IMR-90 (cell line): Measurements from ENCODE around the gene SH3BP2. TPM values are rescaled to one million over a fixed set of nuclear protein-coding genes. Genes with fewer than 3 reads are reported as not detected.

ENCODE experiments used
- ATAC-seq: fragments of 200-7000 bp; cut with Tn5 transposase; 2 replicates; pipeline ENCODE4 v1.9.1; 2020; ENCODE audit warnings: low read depth, mild to moderate bottlenecking, moderate library complexity
- BruUV-seq: library from RNA; stranded (reverse); fragments of 400-500 nt; replicated peaks from 2 replicates; lab custom pipeline; 2021; lab: Mats Ljungman, UMichigan
- CTCF ChIA-PET: fragments of 300-600 bp; formaldehyde crosslinking; extraction: SDS; loops from one replicate; lab custom pipeline; 2021; ENCODE audit warnings: antibody characterized with exemption; lab: Yijun Ruan, JAX
- POLR2A ChIA-PET: fragments of 300-600 bp; sonication (Branson Sonifier 250); formaldehyde crosslinking; loops from one replicate; lab custom pipeline; 2022; ENCODE audit warnings: antibody characterized with exemption; ENCODE audit not compliant: unreplicated experiment; lab: Charles Lee
- DNase-seq: peaks from one replicate; pipeline ENCODE4 v3.0.0; 2013
- H2AFZ ChIP-seq: replicated peaks from 2 replicates; pipeline ENCODE3; 2013; ENCODE audit warnings: low read length, mild to moderate bottlenecking; ENCODE audit not compliant: poor library complexity
- H2AK5ac ChIP-seq: 2 replicates; pipeline ENCODE4 v1.6.1; 2013; ENCODE audit warnings: low read depth, low read length, inconsistent platforms
- H2AK9ac ChIP-seq: replicated peaks from 2 replicates; pipeline ENCODE3; 2013; ENCODE audit warnings: mild to moderate bottlenecking, low read depth, low read length, moderate library complexity; ENCODE audit not compliant: poor library complexity
- H2BK120ac ChIP-seq: 2 replicates; pipeline ENCODE4 v1.6.1; 2013; ENCODE audit warnings: low read depth, low read length, inconsistent platforms
- H2BK15ac ChIP-seq: 3 replicates; pipeline ENCODE4 v1.6.1; 2013; ENCODE audit warnings: low read depth, low read length, inconsistent platforms
- H2BK20ac ChIP-seq: 2 replicates; pipeline ENCODE4 v1.6.1; 2013; ENCODE audit warnings: low read depth, mild to moderate bottlenecking, inconsistent platforms, low read length, moderate library complexity
- H2BK5ac ChIP-seq: 2 replicates; pipeline ENCODE4 v1.6.1; 2013; ENCODE audit warnings: mild to moderate bottlenecking, low read depth, low read length, inconsistent platforms; ENCODE audit not compliant: poor library complexity, severe bottlenecking
- H3K14ac ChIP-seq: replicated peaks from 2 replicates; pipeline ENCODE4 v1.6.1; 2013; ENCODE audit warnings: low read depth, low read length, inconsistent platforms
- H3K18ac ChIP-seq: 2 replicates; pipeline ENCODE4 v1.6.1; 2013; ENCODE audit warnings: low read depth, low read length, control low read depth
- H3K23ac ChIP-seq: 2 replicates; pipeline ENCODE4 v1.6.1; 2013; ENCODE audit warnings: low read depth, low read length, inconsistent platforms
- H3K27ac ChIP-seq: 2 replicates; pipeline ENCODE4 v1.5.1; 2013; ENCODE audit warnings: mild to moderate bottlenecking, control low read depth, low read length; ENCODE audit not compliant: insufficient read depth
- H3K27me3 ChIP-seq: 2 replicates; pipeline ENCODE4 v1.6.1; 2013; ENCODE audit warnings: low read length; ENCODE audit not compliant: control insufficient read depth, insufficient read depth
- H3K36me3 ChIP-seq: 2 replicates; pipeline ENCODE4 v1.6.1; 2013; ENCODE audit warnings: low read length, mixed read lengths; ENCODE audit not compliant: control insufficient read depth, insufficient read depth
- H3K4ac ChIP-seq: 2 replicates; pipeline ENCODE4 v1.6.1; 2013; ENCODE audit warnings: low read depth, low read length, inconsistent platforms
- H3K4me1 ChIP-seq: 2 replicates; pipeline ENCODE4 v1.6.1; 2013; ENCODE audit warnings: low read length, mixed read lengths; ENCODE audit not compliant: control insufficient read depth, insufficient read depth
- H3K4me2 ChIP-seq: 2 replicates; pipeline ENCODE4 v1.6.1; 2013; ENCODE audit warnings: low read depth, mild to moderate bottlenecking, control low read depth, low read length, moderate library complexity
- H3K4me3 ChIP-seq: 2 replicates; pipeline ENCODE4 v1.5.1; 2013; ENCODE audit warnings: low read depth, mild to moderate bottlenecking, control low read depth, low read length, moderate library complexity; ENCODE audit not compliant: insufficient read depth
- H3K56ac ChIP-seq: 2 replicates; pipeline ENCODE4 v1.6.1; 2013; ENCODE audit warnings: low read length, inconsistent platforms; ENCODE audit not compliant: insufficient read depth; ENCODE audit errors: extremely low read depth
- H3K79me1 ChIP-seq, 2 experiments: 2 replicates each; pipeline ENCODE4 v1.6.1; 2013; ENCODE audit warnings: low read length in 2 of 2, inconsistent platforms in 1 of 2, low read depth in 1 of 2
- H3K9ac ChIP-seq: 2 replicates; pipeline ENCODE4 v1.6.1; 2013; ENCODE audit warnings: low read depth, low read length, control low read depth
- H3K9me1 ChIP-seq: 2 replicates; pipeline ENCODE4 v1.6.1; 2013; ENCODE audit warnings: low read length, inconsistent platforms; ENCODE audit not compliant: insufficient read depth
- H3K9me3 ChIP-seq: 2 replicates; pipeline ENCODE4 v1.6.1; 2013; ENCODE audit warnings: low read length; ENCODE audit not compliant: control insufficient read depth, insufficient read depth
- H4K20me1 ChIP-seq: 2 replicates; pipeline ENCODE4 v1.6.1; 2013; ENCODE audit warnings: low read length, inconsistent platforms; ENCODE audit not compliant: insufficient read depth
- H4K5ac ChIP-seq: 2 replicates; pipeline ENCODE4 v1.6.1; 2013; ENCODE audit warnings: mild to moderate bottlenecking, low read depth, low read length, control low read depth
- H4K8ac ChIP-seq, 2 experiments: 2 replicates each; pipeline ENCODE4 v1.6.1; 2013; ENCODE audit warnings: low read depth in 2 of 2, low read length in 2 of 2, control low read depth in 1 of 2, inconsistent platforms in 1 of 2
- H4K91ac ChIP-seq: 2 replicates; pipeline ENCODE4 v1.6.1; 2013; ENCODE audit warnings: low read depth, low read length, inconsistent platforms; ENCODE audit not compliant: insufficient read depth
- BHLHE40 ChIP-seq: fragments of 150-350 bp; IDR thresholded peaks from 2 replicates; pipeline ENCODE4 v1.6.1; 2016; ENCODE audit warnings: mild to moderate bottlenecking, low read depth, low read length
- CEBPB ChIP-seq: IDR thresholded peaks from 2 replicates; pipeline ENCODE4 v1.6.1; 2012; ENCODE audit warnings: low read depth, low read length, improper control_type of control experiment
- CHD1 ChIP-seq: IDR thresholded peaks from 2 replicates; pipeline ENCODE4 v1.6.1; 2012; ENCODE audit warnings: low read depth, low read length, improper control_type of control experiment
- CTCF ChIP-seq: conservative IDR thresholded peaks from 2 replicates; pipeline ENCODE4 v1.5.1; 2012; ENCODE audit warnings: mild to moderate bottlenecking, low read depth, low read length, improper control_type of control experiment
- ELK1 ChIP-seq: fragments of 150-350 bp; IDR thresholded peaks from 2 replicates; pipeline ENCODE4 v1.6.1; 2016; ENCODE audit warnings: low read depth, mild to moderate bottlenecking, low read length, moderate library complexity, borderline replicate concordance
- FOS ChIP-seq: fragments of 150-350 bp; IDR thresholded peaks from 2 replicates; pipeline ENCODE4 v1.6.1; 2016; ENCODE audit warnings: low read depth, low read length
- MXI1 ChIP-seq: IDR thresholded peaks from 2 replicates; pipeline ENCODE4 v1.6.1; 2012; ENCODE audit warnings: low read depth, mild to moderate bottlenecking, low read length, moderate library complexity, borderline replicate concordance
- NFE2L2 ChIP-seq: fragments of 150-350 bp; IDR thresholded peaks from 2 replicates; pipeline ENCODE4 v1.6.1; 2016; ENCODE audit warnings: low read depth, mild to moderate bottlenecking, low read length
- POLR2A ChIP-seq: IDR thresholded peaks from 2 replicates; pipeline ENCODE4 v1.6.1; 2012; ENCODE audit warnings: mild to moderate bottlenecking, low read depth, low read length
- RAD21 ChIP-seq: IDR thresholded peaks from 2 replicates; pipeline ENCODE4 v1.6.1; 2012; ENCODE audit warnings: low read length, improper control_type of control experiment
- RCOR1 ChIP-seq: IDR thresholded peaks from 2 replicates; pipeline ENCODE4 v1.6.1; 2012; ENCODE audit warnings: mild to moderate bottlenecking, low read length, improper control_type of control experiment; ENCODE audit not compliant: insufficient replicate concordance
- SMC3 ChIP-seq: fragments of 150-350 bp; IDR thresholded peaks from 2 replicates; pipeline ENCODE4 v1.6.1; 2016; ENCODE audit warnings: low read depth, mild to moderate bottlenecking, antibody characterized with exemption, low read length, moderate library complexity
- USF2 ChIP-seq: fragments of 150-350 bp; IDR thresholded peaks from 2 replicates; pipeline ENCODE4 v1.6.1; 2017; ENCODE audit warnings: mild to moderate bottlenecking, antibody characterized with exemption, low read length, low read depth
- whole genome bisulfite sequencing, 2 experiments: methylation state at CpG; one replicate each; pipeline versions ENCODE4 v1.1.5 to v1.1.7; 2013; ENCODE audit warnings: missing lambda C conversion rate in 2 of 2; ENCODE audit not compliant: insufficient read length in 1 of 2; ENCODE audit errors: extremely low coverage in 2 of 2; 5-methylcytosine and 5-hydroxymethylcytosine counted together
- dilution Hi-C: fragments of 300-500 bp; cut with HindIII; formaldehyde crosslinking; loops from one replicate; pipeline ENCODE4 v1.14.3; 2018; ENCODE audit warnings: low sequenced_read_pairs; ENCODE audit not compliant: unreplicated experiment
- in situ Hi-C: fragments of 300-500 bp; cut with MboI; formaldehyde crosslinking; loops from 3 replicates; pipeline ENCODE4 v1.14.3; 2019; ENCODE audit warnings: low sequenced_read_pairs, inconsistent platforms, mixed read lengths
- intact Hi-C: fragments of 100-400 bp; cut with micrococcal nuclease; formaldehyde crosslinking; loops from 2 replicates; pipeline ENCODE4 v1.10.0; 2022
- polyA plus RNA-seq, 3 experiments: library from polyadenylated mRNA; depleted of rRNA; stranded (reverse); fragments of >200 nt; gene quantifications; 2 replicates each; pipeline ENCODE4 v1.2.3, GENCODE V29; 2012; ENCODE audit warnings: low replicate concordance in 1 of 3
- total RNA-seq: library from RNA; depleted of rRNA; stranded (reverse); fragments of >200 nt; gene quantifications from 2 replicates; pipeline ENCODE4 v1.2.3, GENCODE V29; 2012

SH3BP2 gene
- total and polyA plus RNA-seq, 2 of the 4 experiments (the other 2 are of a cell fraction) = 9.0 to 37.2 TPM

- no peak for TF ChIP-seq FOS
- TF ChIP-seq USF2 = no peak
- no peak for TF ChIP-seq MXI1
- TF ChIP-seq CTCF = no peak
- no peak for TF ChIP-seq SMC3
- no peak for TF ChIP-seq POLR2A
- no peak for TF ChIP-seq CHD1
- no peak for TF ChIP-seq NFE2L2
- no peak for TF ChIP-seq BHLHE40
- TF ChIP-seq CEBPB = no peak
- TF ChIP-seq ELK1 = no peak
- no peak for TF ChIP-seq RAD21
- TF ChIP-seq RCOR1 = no peak
- in situ Hi-C loops = no loop called here
- Histone ChIP-seq H3K18ac (no peak overlapping the region), H2AFZ (no peak overlapping the region), H3K79me1 (peaks cover 23 to 78% of the 10 kb centered on the region in 2 experiments), H3K23ac (no peak overlapping the region; the same call in 1 of the 2 replicates), H2AK5ac (no peak overlapping the region), H2BK5ac (no peak overlapping the region), H3K36me3 (peaks cover 2% of the 10 kb centered on the region; the same call in 1 of the 2 replicates), H3K9me1 (peaks cover 30% of the 10 kb centered on the region), H3K4me2 (no peak overlapping the region), H2BK120ac (no peak overlapping the region), H2AK9ac (no peak overlapping the region), H3K4me1 (peaks cover 27% of the 10 kb centered on the region), H3K27me3 (no peaks in the 10 kb centered on the region), H3K4me3 (no peak overlapping the region), H3K9ac (no peak overlapping the region), H3K9me3 (no peaks in the 10 kb centered on the region), H4K8ac (no peak overlapping the region), H3K27ac (no peak overlapping the region), H4K5ac (no peak overlapping the region), H2BK15ac (no peak overlapping the region), H4K91ac (no peak overlapping the region), H4K20me1 (peaks cover 74% of the 10 kb centered on the region), H3K4ac (no peak overlapping the region), H3K14ac (no peak overlapping the region), H3K56ac (no peak overlapping the region), H2BK20ac (no peak overlapping the region)
- intact Hi-C loops = no loop called here
- dilution Hi-C loops = no loop called here
- no peak for ATAC-seq
- BruUV-seq = no TSS peak
- no peak for DNase-seq
- 80% methylated on average over 1 of the region's 2 CpGs; no CpG with 5 or more reads in 1 of the 2 experiments for WGBS, 2 experiments
- CTCF ChIA-PET = no interaction called here
- POLR2A ChIA-PET = no interaction called here
Measured at GRCh38 chr4:2870082-2870481, 77.2 kb downstream of the SH3BP2 start.
